A549 (cell line): ENCODE results near the gene SMARCB1. TPM values are rescaled to one million over a fixed set of nuclear protein-coding genes. Genes with fewer than 3 reads are reported as not detected.
A peak's percentile ranks its signal among the peaks of the same experiment; 100 is the strongest.

Experiments
- ATAC-seq, 2 experiments: fragments of 200-7000 bp in 1 of 2; fragments of >200 bp in 1 of 2; cut with Nextera tagmentation in 1 of 2; cut with Tn5 transposase in 1 of 2; 3 replicates each; pipeline versions ENCODE4 v1.8.0 to v1.9.1; 2018 to 2020; ENCODE audit warnings: mild to moderate bottlenecking in 1 of 2, moderate library complexity in 1 of 2
- CTCF ChIA-PET: fragments of 300-600 bp; sonication (Branson Sonifier 250); formaldehyde crosslinking; extraction: SDS; loops from one replicate; lab custom pipeline; 2021; ENCODE audit warnings: antibody characterized with exemption, inconsistent platforms; lab: Yijun Ruan, JAX
- POLR2A ChIA-PET: fragments of 350-600 bp; formaldehyde crosslinking; extraction: SDS; loops from one replicate; lab custom pipeline; 2021; ENCODE audit warnings: antibody characterized with exemption, inconsistent platforms; lab: Yijun Ruan, JAX
- DNase-seq, 2 experiments: peaks; one replicate each; pipeline versions ENCODE4 v3.0.0 to v3.0.0-alpha.2; 2011 to 2016; ENCODE audit warnings: low read depth in 1 of 2, low spot score in 1 of 2
- FAIRE-seq: peaks from 2 replicates; lab custom pipeline; 2011; peaks lifted over from hg19 to GRCh38; lab: Jason Lieb, UNC
- H3K27ac ChIP-seq, 2 experiments: fragments of >200 bp; sonication (Bioruptor Twin); formaldehyde crosslinking; 3 replicates each; pipeline ENCODE4 v1.5.1; 2016 to 2017
- H3K4me1 ChIP-seq: fragments of >200 bp; sonication (Bioruptor Twin); formaldehyde crosslinking; 3 replicates; pipeline ENCODE4 v1.6.1; 2016
- H3K4me2 ChIP-seq: fragments of >200 bp; sonication (Bioruptor Twin); formaldehyde crosslinking; 3 replicates; pipeline ENCODE4 v1.6.1; 2016
- H3K4me3 ChIP-seq: fragments of >200 bp; sonication (Bioruptor Twin); formaldehyde crosslinking; 3 replicates; pipeline ENCODE4 v1.5.1; 2016
- H3K9me3 ChIP-seq: fragments of >200 bp; sonication (Bioruptor Twin); formaldehyde crosslinking; 3 replicates; pipeline ENCODE4 v1.6.1; 2016
- E2F6 ChIP-seq: IDR thresholded peaks from 2 replicates; pipeline ENCODE4 v1.6.1; 2012; ENCODE audit warnings: low read depth, borderline replicate concordance
- FOSB ChIP-seq: fragments of 250-450 bp; sonication (Bioruptor Pico); IDR thresholded peaks from 2 replicates; pipeline ENCODE4 v1.5.0; 2020; ENCODE audit warnings: mild to moderate bottlenecking, moderate library complexity
- HDAC2 ChIP-seq: fragments of 200-600 bp; sonication (generic); IDR thresholded peaks from 2 replicates; pipeline ENCODE4 v1.6.1; 2016
- JUN ChIP-seq, 2 experiments: fragments of >200 bp; sonication (Bioruptor Twin); formaldehyde crosslinking; IDR thresholded peaks; 2 replicates in 1 of 2; 3 replicates in 1 of 2; pipeline ENCODE4 v1.6.1; 2016 to 2017
- MAX ChIP-seq: IDR thresholded peaks from 2 replicates; pipeline ENCODE4 v1.6.1; 2012
- MYC ChIP-seq: IDR thresholded peaks from 2 replicates; pipeline ENCODE4 v1.6.1; 2012; ENCODE audit warnings: mild to moderate bottlenecking, inconsistent platforms, low read length, improper control_type of control experiment, borderline replicate concordance
- NR3C1 ChIP-seq: fragments of >200 bp; sonication (Bioruptor Twin); formaldehyde crosslinking; IDR thresholded peaks from 3 replicates; pipeline ENCODE4 v1.6.1; 2017
- RAD21 ChIP-seq, 2 experiments: fragments of >200 bp in 1 of 2; sonication (Bioruptor Twin) in 1 of 2; formaldehyde crosslinking in 1 of 2; IDR thresholded peaks in 1 of 2; conservative IDR thresholded peaks in 1 of 2; 2 replicates in 1 of 2; 3 replicates in 1 of 2; pipeline ENCODE4 v1.6.1; 2012 to 2018; ENCODE audit warnings: inconsistent platforms in 1 of 2
- RARB ChIP-seq: fragments of 250-450 bp; sonication (Bioruptor Pico); IDR thresholded peaks from 2 replicates; pipeline ENCODE4 v1.8.0; 2021; ENCODE audit warnings: mild to moderate bottlenecking, moderate library complexity
- RFX5 ChIP-seq: fragments of 450-650 bp; IDR thresholded peaks from 2 replicates; pipeline ENCODE4 v1.7.1; 2014; ENCODE audit warnings: antibody characterized with exemption, mild to moderate bottlenecking, moderate library complexity
- RNF2 ChIP-seq: fragments of 200-600 bp; sonication (generic); IDR thresholded peaks from 2 replicates; pipeline ENCODE4 v1.6.1; 2016; ENCODE audit warnings: low read depth, mild to moderate bottlenecking, antibody characterized with exemption, moderate library complexity, borderline replicate concordance
- WGBS: methylation state at CpG from one replicate; pipeline ENCODE4 v1.1.6; 2017; ENCODE audit errors: missing lambda C conversion rate; 5-methylcytosine and 5-hydroxymethylcytosine counted together
- polyA plus RNA-seq, 4 experiments: library from polyadenylated mRNA; depleted of rRNA in 3 of 4; stranded (reverse); fragments of >200 nt; fragmentation: RNase III in 1 of 4; extraction: RNeasy Plus Mini Kit Qiagen cat#74134 plus additional on column Dnase treatment in 1 of 4; gene quantifications; 2 replicates in 3 of 4; 3 replicates in 1 of 4; pipeline ENCODE4 v1.2.3, GENCODE V29; 2011 to 2017
- TF ChIP-seq, protein P1 (sequence below): fragments of 150-350 bp; IDR thresholded peaks from 2 replicates; pipeline ENCODE4 v1.6.1; 2014; ENCODE audit warnings: low read depth, mild to moderate bottlenecking, low read length

SMARCB1 gene
- polyA plus RNA-seq, 2 of the 4 experiments (the other 2 are of a cell fraction), result 65.6 to 133 TPM

GRCh38 chr22:23783265-23784150, 3.3 kb upstream of the SMARCB1 start:
- peak overlapping the region; percentile 43 for H3K4me2 ChIP-seq
- no peak for DNase-seq
- WGBS, result 61% methylated on average over 5 of the region's 15 CpGs
- no peak for ATAC-seq
- no peaks in the 10 kb centered on the region for H3K9me3 ChIP-seq
- TF ChIP-seq RAD21 (conservative IDR thresholded peaks at IDR 0.05 in 1 of 2, IDR thresholded peaks at IDR 0.05 in 1 of 2) (no peak), RARB (CRISPR knock-in tag) (no peak), FOSB (no peak), RFX5 (no peak), E2F6 (no peak)
- TF ChIP-seq, protein P1, sequence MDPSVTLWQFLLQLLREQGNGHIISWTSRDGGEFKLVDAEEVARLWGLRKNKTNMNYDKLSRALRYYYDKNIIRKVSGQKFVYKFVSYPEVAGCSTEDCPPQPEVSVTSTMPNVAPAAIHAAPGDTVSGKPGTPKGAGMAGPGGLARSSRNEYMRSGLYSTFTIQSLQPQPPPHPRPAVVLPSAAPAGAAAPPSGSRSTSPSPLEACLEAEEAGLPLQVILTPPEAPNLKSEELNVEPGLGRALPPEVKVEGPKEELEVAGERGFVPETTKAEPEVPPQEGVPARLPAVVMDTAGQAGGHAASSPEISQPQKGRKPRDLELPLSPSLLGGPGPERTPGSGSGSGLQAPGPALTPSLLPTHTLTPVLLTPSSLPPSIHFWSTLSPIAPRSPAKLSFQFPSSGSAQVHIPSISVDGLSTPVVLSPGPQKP, result no peak
- TF ChIP-seq, all 56 proteins: peak for 0
- no peak for FAIRE-seq
- Histone ChIP-seq H3K27ac (peak overlapping the region in 1 of 2 experiments; percentile 66; a peak in 3 of 6 replicates), H3K4me1 (peaks cover 39% of the 10 kb centered on the region), H3K4me3 (no peak overlapping the region)
- CTCF ChIA-PET, result no interaction called here
- POLR2A ChIA-PET, result no interaction called here

DNA sequence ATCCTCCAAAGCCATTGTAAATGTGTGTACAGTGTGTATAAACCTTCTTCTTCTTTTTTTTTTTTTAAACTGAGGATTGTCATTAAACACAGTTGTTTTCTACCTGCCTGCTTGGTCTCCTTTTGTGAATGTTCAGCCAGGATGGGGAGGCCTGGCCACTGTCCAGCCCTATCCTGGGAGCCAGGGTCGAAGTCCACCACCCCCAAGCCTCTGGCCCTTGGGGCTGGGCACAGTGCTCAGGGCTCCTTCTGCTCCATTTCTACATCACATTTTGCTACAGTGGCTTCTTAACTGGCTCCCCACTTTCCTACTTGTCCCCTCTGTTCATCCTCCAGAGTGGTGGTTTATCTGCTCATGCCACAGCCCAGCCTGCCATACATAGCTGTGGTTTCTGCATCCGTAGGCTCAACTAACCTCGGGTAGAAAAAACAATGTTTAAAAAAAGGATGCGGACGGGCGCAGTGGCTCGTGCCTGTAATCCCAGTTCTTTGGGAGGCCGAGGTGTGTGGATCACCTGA, 2.5 kb upstream of the SMARCB1 start:
- FAIRE-seq, result no peak
- ChIA-PET POLR2A (no interaction called here), CTCF (no interaction called here)
- Histone ChIP-seq H3K27ac (peak overlapping the region in 1 of 2 experiments; percentile 66; a peak in 3 of 6 replicates), H3K4me2 (peak overlapping the region; percentile 43), H3K9me3 (no peaks in the 10 kb centered on the region), H3K4me1 (peaks cover 41% of the 10 kb centered on the region), H3K4me3 (no peak overlapping the region)
- WGBS, result 77% methylated on average over 4 of the region's 8 CpGs
- no peak for DNase-seq
- no peak for ATAC-seq
- TF ChIP-seq MYC, result no peak
- no peak for TF ChIP-seq MAX
- TF ChIP-seq JUN (IDR thresholded peaks at IDR 0.05), result no peak
- no peak for TF ChIP-seq RNF2
- TF ChIP-seq HDAC2, result no peak
- no peak for TF ChIP-seq NR3C1

DNA sequence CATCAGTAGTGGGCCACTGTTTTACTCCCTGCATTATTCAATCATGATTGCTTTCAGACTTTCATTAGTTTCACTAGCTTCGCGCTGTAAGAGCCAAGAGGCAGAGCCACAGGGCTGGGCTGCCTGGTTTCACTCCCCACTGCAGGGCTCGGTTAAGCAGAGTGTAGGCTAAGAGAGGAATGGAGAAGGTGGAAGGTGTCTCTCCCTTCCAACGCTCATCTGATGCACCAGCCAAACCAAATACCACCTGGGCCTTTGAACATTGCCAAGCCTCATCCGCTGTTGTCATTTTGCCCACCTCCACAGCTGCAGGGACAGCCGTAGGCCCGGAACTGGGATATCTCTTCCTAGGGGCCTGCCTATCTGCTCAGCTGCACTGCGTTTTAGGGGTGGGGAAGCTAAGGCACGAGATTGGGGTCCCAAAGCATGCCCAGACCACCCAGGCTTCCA, 480 bp upstream of the SMARCB1 start:
- ATAC-seq (no peak), DNase-seq (no peak), FAIRE-seq (no peak)
- Histone ChIP-seq H3K27ac (peak overlapping the region; percentile 99 to 100), H3K4me1 (peaks cover 36% of the 10 kb centered on the region), H3K4me2 (peak overlapping the region; percentile 89), H3K4me3 (peak overlapping the region; percentile 89)
- ChIA-PET CTCF (interaction anchor here (0.6 to 1.7 kb wide), 4 partner anchors 11 to 63 kb away, joined by 3 to 8 read pairs (median 4); partner anchors contain the start of gene CHCHD10), POLR2A (no interaction called here)
- WGBS, result 60% methylated on average over 9 of the region's 9 CpGs
- TF ChIP-seq E2F6, result no peak
- TF ChIP-seq, all 56 proteins: peak for 0
- H3K9me3 ChIP-seq, result no peaks in the 10 kb centered on the region

- FAIRE-seq (no peak), ATAC-seq (peak; percentile 27 to 35; a peak in 4 of 6 replicates), DNase-seq (peak in 1 of 2 experiments; percentile 15)
- H3K4me2 ChIP-seq, result peak overlapping the region; percentile 89
- H3K9me3 ChIP-seq, result no peaks in the 10 kb centered on the region
- peak overlapping the region; percentile 99 to 100 for H3K27ac ChIP-seq
- peak overlapping the region; percentile 89 for H3K4me3 ChIP-seq
- no peak for TF ChIP-seq JUN (IDR thresholded peaks at IDR 0.05)
- H3K4me1 ChIP-seq, result peaks cover 28% of the 10 kb centered on the region
- ChIA-PET POLR2A (no interaction called here), CTCF (interaction anchor here (3.2 kb wide), 1 partner anchor 19 kb away, joined by 14 read pairs; the partner anchor contains the start of gene CHCHD10)
- 5% methylated on average over 3 of the region's 5 CpGs for WGBS
Observed at GRCh38 chr22:23787600-23787896, 782 bp downstream of the SMARCB1 start.
